ENCODE measurements around the gene FOXI2.

FOXI2 gene

DNA sequence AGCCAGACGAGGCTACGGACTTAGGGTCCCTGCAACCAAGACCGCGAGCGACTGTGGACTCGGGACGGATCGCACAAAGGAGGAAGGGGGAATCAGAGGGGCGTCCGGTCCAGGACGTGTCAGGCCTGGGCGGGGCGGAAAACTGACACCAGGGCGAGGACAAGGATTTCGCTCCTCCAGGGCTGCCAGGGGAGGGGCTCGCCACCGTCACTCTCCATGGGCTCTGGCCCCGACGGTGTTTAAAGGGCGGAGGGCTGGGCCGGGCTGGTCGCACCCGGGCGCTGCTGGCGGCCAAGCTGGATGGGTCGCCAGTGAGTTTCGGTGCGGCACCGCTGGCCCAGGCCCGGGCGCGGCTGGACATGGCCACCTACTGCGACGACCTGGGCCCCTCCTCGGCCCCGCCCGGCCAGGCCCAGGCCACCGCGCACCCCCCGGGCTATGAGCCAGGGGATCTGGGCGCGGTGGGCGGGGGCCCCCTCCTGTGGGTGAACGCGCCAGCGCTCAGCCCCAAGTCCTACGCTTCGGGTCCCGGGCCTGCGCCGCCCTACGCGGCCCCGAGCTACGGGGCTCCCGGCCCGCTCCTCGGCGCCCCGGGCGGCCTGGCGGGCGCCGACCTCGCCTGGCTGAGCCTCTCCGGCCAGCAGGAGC lies at the start of gene FOXI2:
Gene FOXI2, plus strand, starts transcription at position 271 of the 648 bp plus-strand sequence. Its CDS starts 89 bp downstream, at position 360.
- no peak for DNase-seq

DNA sequence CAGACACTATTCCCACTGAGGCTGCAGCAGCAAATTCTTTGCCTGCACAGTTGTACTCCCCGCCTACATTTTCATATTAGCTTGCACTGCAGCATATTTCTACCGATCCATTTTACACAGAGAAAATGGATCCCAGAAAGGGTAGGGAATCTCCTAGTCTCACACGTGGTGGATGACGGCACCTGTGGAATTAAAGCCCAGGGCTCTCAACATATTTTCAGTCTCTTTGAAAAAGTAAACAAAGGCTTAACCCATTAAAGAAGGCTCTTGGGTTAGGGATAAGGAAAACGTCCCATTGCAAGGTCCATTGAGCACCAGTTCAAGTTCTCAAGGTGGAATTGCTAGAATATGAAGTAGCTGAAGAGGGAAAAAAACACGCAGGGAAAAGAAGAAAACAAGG lies 49.4 kb upstream of the FOXI2 start:
- no peak for DNase-seq

DNA sequence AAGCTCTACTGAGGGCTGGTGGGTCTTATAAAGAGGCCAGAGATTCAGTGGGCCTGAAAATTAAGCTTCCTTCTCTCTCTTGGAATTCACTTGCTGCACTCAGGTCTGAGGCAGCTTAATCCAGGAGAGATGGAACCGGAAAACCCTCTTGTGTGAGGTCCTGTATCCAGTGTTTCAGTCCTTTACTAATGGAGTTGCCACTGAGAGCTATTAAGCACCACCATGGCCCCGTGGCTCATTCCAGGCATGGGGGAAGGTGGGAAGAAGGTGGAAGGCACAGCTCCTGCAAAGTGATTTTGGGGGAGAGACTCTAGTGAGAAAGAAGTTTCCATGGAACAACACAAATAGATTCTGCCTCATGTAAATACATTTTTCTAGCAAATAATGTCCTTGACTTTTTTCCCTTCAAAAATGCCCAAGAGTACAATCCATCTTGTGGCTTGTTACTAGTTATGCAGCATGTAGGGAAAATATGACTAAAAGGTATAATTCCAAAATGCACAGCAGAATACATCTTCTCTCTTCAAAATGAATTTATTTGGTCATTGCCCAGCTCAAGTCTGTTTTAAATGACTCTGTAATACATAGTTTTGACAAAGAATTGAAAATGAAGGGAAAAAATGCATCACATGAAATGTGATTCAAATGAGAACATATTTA lies 46.7 kb upstream of the FOXI2 start:
- DNase-seq = no peak

DNA sequence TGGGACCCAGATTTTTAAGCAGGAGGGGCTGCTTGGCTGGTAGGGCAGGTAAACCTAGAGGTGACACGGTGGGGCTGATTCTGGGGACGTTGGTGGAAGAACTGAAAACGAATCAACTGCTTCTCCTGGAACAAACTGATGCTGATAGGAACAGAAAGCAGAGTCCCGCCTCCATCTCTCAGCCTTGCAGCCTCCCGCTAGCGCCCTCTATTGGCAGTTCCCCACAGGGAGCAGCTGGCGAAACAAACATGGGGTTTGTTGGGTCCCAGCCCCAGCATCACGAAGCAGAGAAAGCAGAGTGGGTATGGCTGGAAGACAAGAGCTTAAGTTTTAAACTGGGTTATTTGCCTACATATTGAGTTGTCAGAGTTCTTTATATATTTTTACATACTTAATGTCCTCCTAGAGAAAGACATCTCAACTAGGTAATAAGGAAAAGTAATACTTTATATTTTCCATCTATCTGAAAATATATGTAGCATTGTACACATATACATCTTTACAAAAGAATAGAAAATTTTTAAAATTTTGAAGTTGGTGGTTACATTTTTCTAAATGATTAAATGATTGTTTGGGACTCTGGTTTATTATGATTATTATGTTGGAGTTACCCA lies 42.3 kb upstream of the FOXI2 start:
- DNase-seq = no peak

DNA sequence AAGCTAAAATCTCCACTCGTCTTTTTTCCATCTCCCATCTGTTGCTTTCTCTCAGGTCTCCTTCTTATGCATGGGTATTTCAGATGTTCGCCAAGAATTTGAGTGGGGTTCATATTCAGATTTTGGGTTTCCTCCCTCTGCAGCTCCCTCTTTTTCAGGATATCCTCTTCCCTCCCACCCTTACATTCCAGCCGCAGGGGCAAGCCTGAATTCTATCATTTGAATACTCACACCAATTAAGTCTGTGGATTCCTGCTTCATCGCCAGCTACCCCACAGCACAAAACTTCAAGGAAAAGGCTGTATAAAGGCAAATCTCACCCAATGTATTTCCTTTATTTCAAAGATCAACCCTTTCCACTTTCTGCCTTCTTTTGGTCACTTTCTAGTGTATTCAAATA lies 41.6 kb upstream of the FOXI2 start:
- no peak for DNase-seq

DNA sequence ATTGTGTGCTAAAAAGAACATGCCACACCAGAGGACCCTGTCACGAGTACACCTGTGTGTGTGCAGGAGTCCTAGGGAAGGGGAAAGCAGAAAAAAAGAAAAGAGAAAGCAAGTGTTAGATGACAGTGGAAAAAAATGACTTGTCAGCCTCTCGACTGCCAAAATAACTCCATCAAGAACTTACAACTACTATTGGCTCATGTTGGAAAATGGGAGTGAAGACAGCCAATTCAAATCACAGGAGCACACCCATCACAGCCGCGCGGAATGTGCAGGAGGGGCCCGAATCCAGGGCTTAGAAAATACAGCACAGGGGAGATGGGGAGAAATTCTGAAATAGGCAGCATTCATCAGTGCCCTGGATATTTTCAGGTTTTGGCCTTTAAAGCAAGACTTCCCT lies 38.1 kb upstream of the FOXI2 start:
- no peak for DNase-seq

DNA sequence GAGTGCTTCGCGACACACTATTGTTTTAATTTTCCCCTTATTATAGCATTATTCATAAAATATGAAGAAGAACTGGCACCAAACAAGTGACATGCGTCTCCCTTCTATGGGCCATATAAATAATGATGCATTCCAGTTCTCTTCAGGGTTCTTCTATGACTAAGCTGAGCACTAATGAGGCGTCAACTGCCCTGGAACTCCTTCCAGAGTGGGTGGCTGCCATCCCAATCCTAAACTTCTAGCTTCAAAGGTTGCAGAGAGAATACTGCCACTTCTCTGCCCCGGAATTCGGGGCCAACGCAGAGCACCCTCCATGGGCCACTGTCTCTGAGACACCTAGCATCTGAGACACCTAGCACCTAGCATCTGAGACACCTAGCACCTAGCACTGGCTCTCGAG lies 37.7 kb upstream of the FOXI2 start:
- no peak for DNase-seq

DNA sequence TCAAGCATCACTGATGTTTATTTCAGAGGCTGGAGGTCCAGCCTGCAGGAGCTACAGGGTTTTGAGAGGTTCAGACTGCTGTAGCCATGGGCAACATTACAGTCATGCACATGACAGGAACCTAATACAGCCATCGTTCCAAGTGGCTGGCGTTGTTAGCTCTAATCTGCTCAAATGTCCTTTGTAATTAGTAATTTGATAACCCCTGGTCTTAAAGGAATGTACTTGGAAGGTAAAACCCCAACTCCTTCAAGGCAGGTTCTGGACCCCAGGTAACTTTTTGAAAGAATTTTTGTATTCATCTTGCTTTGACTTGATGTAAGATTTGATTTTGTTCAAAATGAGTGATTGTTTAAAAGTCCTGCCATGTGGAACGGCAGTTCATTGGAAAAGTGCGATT lies 34.7 kb upstream of the FOXI2 start:
- DNase-seq = no peak

DNA sequence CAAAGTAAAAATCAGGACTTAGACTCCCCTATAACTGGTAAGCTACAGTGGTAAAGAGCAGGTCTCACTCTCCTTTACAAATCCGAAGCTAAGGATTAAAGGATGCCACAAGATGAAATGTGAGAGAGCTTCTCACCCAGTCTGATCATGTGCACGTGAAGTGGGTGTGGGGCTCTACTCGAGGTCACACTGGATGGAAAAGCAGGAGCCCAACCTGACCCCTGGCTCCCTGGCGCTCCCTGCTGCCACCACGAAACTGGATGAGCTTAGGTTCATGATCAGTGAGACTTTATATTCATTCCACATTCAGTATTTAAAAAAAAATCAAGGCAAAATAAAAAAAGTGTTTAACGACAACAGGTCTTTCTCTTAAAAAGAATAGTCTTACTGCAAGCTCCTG lies 21.7 kb upstream of the FOXI2 start:
- no peak for DNase-seq

DNA sequence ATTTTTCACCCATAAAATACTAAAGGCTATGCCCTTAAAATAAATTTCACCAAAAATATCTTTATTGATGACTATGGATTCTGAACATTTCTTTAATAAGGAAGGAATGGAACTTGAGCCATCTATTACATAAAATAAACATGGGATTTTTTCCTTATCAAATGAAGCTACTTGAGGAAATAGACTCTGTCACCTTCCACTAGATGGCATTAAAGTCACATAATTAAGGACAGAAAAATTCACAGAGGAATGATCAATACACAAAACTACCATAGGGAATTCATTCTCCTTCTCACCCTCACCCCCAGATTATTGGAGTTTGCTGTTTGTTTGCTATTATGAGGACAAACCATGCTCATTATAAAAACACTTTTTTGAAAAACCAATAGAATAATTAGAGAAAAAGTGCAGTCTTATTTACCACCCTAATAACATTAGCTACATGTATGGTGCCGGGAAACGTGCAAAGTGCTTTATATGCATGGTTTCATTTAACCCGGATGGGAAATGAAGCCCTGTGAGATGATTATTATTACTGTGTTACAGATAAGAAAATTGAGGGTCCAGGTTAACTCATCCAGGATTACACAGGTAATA lies 21.1 kb upstream of the FOXI2 start:
- no peak for DNase-seq

DNA sequence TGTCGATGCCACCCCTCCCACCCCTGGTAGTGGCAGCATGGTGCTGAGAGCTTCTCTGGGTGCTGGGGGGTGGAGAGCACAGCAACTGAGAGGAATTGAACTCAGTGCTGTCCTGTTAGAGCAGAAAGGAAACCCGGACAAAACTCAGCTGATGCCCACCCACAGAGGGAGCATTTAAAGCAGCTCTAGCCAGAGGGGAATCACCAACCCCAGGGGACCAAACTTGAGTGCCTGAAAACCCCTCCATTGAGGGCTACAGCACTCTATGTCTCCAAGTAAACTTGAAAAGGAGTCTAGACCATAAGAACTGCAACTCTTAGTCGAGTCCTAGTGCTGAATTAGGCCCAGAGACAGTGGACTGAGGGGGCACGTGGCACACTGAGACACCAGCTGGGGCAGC lies 16.8 kb upstream of the FOXI2 start:
- no peak for DNase-seq

DNA sequence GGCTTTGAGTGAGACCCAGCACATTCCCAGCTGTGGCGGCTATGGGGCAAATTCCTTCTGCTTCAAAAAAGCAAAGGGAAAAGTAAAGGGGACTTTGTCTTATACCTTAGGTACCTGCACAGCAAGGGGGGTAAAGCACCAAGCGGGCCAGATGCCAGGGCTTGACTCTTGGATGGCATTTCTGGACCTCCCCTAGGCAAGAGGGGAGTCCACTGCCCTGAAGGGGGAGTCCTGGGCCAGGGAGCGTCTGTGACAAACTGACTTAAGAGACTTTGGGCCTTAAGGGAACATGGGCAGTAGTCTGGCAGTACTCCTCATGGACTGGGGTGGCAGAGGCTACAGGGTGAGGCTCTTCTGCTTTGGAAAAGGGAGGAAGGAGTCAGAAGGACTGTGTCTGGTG lies 16.1 kb upstream of the FOXI2 start:
- no peak for DNase-seq

DNA sequence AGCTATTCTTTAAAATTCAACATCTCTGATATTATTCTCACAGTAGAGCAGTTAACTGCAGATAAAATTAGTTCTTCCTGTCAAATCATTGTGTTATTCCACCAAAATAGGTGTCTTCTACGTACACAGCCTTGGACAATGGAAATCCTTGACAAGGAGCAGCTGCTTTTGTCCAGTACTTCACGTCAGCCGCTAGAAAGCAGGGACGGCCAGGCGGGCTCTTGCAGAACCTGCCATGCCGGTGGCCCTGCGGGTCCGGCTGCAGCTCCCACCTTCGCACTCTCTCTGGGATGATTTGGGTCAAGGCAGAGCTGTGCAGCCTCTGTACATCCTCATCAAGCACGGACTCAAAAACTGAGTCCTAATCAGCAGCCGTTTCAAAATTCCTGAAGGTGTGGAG lies 2.2 kb upstream of the FOXI2 start:
- DNase-seq = no peak

DNA sequence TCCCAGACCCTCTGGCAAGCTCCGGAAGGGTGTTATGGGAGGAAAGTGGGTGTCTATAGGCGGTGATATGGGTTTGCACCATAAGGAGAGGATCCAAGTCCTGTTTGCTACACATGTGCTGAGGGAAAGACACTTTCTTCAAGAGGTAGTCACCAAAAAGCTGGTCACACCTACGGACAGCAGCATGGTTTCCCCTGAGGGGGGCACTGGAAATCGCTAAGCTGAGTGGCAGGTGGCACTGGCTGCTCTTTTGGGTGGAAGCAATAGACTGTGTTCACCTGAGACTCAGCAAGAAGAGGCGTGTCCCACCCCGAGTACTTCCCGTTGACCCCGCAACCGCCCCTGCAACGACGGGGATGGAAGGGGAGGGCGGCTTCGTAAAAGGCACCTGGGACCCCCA lies 1.8 kb upstream of the FOXI2 start:
- DNase-seq = no peak

DNA sequence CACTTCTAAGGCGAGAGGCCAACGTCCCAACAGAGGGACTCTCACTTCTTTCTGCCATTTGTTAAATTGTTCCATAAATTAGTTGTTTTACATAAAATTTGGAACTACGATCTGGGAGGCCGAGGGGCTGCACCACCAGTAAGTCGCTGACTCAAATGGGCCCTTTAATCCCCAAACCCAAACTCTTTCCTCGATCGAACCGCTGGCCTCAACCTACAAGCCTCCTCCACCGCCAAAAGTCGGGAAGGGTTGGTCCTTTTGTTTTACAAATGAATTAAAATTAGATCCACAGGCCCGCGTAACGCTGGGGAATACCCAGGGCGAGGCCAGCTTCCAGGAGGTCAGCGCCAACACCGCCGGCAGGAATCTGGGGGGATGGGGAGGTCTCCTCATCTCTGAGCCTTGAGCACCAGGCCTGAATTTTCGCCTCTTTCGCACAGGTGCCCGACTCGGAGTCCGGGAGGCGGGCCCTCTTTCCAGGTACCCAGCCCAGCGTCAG lies 1.2 kb upstream of the FOXI2 start:
- DNase-seq = no peak

DNA sequence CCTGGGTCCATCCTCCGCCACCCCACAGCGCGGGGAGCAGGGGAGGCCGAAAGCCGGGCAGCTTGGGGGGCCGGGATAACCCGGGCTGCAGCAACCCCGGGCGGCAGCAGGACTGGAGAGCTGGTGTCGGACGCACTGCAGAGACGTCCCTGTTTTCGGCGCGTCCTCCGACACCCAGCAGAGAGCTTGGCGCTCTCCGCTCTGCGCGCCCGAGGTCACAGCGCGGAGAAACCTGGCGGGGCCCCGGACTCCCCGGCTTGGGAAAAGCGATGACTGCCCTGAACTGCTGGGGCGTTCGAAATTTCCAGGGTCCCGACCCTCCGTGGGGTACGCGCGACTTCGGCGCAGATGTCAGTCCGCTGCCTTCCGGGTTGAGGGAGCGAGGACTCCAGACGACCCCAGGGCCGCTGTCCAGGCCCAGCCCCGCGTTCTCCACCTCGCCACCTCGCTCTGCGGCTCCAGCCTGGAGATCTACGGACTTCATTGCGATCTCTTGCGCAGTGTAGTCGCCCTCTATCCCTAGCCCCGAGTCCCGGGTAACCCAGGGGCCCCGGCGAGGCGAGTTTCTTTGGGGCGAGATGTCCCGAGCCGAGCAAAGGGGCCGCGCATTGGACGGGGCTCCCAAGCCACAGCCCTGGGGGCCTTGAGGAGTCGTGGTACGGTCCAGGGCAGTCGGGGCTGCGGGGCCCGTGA lies 617 bp upstream of the FOXI2 start:
- no peak for DNase-seq

DNA sequence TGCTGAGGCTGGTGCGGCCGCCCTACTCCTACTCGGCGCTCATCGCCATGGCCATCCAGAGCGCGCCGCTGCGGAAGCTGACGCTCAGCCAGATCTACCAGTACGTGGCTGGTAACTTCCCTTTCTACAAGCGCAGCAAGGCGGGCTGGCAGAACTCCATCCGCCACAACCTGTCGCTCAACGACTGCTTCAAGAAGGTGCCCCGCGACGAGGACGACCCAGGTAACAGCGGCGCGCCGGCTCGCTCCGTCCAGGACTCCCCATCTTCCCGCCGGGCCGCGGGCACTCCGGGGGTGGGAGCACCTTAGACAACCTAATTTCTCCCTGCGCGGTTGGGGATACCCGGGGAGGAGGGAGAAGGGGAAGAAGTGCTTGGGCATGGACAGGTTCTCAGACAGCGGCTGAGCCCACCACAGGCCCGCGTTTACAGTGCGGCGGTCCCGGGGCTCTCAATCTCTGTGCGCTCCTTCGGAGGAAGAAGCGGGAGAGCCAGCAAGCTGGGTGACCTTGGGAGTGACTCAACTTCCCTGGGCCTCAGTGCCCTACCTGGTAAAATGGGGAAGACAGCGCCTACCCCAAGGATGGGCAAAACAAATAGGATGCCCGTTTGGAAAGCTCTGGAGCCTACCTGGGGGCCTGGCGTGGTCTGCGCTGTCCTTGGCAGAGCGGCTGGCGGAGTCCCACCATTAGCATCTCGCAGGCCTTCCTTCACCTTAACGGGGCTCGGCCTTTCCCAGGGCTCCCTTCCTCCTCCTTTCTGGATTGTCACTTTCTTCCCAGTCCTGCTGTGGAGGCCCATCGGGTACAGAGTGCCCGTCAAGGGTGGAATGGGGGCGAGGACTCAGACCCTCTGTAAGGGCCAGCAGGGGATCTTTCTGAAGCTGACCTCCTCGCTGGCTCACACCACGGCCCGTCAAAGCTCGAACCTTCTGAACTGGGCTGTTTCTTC lies 852 bp downstream of the FOXI2 start:
- DNase-seq = no peak

DNA sequence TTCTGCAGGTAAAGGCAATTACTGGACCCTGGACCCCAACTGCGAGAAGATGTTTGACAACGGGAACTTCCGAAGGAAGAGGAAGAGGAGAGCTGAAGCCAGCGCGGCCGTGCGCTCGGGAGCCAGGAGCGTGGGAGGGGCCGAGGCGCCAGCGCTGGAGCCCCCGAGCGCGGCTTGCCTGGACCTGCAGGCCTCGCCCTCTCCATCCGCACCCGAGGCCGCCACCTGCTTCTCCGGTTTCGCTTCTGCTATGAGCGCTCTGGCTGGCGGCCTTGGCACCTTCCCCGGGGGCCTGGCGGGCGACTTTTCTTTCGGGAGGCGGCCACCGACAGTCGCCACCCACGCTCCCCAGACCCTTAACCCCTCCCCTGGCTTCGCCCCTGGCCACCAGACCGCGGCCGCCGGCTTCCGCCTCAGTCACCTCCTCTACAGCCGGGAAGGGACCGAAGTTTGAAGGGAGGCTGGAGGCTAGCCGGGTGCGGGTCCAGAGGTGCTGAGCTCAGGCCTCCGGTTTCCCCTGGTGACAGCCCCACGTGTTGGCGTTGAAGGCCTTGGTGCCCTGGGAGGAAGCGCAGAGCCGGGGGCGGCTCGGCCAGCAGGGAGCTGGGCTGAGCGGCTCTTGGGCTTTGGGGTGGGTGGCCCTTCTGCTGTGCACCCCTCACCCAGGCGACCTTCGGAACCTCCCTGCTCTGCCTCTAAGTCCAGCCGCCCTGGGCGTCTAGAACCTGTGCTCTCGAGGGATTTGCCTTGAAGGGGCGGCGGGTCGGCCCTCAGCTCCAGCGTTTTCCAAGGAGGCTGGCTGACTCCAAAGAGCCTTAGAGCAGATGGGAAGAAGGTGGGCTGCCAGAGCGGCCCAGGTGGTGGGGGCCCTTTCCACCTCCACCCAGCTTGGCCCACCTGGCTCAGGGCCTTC lies 1.8 kb downstream of the FOXI2 start:
- DNase-seq = no peak

DNA sequence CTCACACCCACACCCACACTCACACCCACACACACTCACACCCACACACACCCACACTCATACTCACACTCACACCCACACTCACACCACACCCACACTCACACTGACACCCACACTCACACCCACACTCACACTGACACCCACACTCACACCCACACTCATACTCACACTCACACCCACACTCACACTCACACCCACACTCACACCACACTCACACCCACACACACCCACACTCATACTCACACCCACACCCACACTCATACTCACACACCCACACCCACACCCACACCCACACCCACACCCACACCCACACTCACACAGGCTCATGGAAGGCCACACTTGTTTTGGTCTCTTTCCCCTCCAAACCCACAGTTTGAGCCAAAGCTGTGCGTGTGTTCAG lies 2.9 kb downstream of the FOXI2 start:
- DNase-seq = no peak

DNA sequence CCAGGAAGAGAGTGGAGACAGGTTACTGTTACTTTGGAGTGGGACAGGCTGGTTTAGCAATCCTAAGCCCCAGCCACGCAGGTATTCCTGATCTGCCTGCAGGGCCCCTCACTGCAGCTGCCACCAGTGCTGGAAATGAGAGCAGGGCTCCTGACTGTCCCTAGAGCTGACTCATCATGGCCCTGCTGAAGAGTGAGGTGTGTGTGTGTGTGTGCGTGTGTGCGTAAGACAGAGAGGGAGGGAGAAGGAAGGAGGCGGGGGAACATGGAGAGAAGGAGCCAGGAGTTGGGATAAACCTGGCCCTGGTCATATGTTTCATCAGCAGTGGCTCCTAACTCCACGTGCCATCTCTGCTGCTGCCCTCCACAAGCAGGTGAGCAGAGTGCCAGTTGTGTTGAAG lies 3.6 kb downstream of the FOXI2 start:
- DNase-seq = no peak

DNA sequence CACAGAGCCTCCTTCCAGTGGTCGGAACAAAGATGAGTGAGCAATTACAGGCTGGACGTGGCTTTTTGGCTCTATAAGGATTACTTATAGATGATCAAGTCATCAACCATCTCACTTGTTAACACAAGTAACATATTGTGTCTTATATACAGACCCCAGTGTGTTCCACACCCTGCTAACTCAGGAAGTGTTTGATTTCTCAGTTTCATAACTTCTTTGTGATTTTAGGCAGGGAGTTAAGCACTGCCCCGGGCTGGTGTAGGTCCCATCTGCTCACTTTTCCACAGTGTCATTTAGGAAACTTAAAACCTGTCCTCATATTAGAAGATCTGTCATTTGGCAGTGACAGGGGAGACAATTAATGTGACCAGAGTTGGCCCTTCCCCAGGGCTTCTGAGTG lies 6.2 kb downstream of the FOXI2 start:
- no peak for DNase-seq

All from activated CD4-positive, alpha-beta T cell treated with anti-CD3 and anti-CD28 coated beads for 1 hour (primary cell).